HG03558 (cell line): ENCODE data around the gene SNX7.

Experiments
- ATAC-seq: cut with Tn5 transposase; IDR thresholded peaks from one replicate; pipeline ENCODE4 v1.9.1; 2021; ENCODE audit warnings: moderate number of reproducible peaks; ENCODE audit not compliant: unreplicated experiment; ENCODE audit errors: extremely low read depth

The SNX7 gene, protein sequence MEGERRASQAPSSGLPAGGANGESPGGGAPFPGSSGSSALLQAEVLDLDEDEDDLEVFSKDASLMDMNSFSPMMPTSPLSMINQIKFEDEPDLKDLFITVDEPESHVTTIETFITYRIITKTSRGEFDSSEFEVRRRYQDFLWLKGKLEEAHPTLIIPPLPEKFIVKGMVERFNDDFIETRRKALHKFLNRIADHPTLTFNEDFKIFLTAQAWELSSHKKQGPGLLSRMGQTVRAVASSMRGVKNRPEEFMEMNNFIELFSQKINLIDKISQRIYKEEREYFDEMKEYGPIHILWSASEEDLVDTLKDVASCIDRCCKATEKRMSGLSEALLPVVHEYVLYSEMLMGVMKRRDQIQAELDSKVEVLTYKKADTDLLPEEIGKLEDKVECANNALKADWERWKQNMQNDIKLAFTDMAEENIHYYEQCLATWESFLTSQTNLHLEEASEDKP

DNA sequence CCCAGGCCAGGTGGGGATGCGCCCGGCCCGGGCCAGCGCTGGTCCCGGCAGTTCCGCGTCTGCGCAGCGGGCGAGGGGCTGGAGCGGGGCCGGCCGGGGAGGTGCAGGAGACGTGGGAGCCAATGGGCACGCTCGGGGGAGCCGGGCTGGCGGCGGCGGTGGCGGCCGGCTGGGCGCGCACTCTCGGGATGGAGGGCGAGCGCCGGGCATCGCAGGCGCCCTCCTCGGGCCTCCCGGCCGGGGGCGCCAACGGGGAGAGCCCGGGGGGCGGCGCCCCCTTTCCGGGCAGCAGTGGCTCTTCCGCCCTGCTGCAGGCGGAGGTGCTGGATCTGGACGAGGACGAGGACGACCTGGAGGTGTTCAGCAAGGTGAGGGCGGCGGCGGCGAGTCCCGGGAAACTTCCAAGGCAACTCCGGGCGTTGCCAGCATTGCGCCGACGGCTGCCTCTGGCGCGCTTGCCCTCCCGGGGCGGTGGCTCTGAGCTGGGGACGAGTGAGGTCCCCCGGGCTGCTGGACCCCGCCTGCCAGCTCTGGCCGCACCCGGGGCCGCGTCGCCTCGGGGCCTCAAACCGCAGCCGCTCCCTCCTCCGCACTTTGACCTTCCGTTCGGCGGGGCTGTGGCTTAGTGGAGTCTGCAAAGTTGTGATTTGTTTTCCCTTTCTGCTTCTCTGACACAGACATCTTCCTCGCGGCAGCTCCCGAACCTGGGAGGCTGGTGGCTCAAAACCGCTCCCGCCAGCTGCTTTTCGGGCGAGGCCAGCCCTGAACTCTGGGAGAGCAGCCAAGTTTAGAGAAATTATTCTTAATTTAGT lies at the start of gene SNX7:
Gene SNX7 (plus strand): TSS at position 178 of the 812 bp plus-strand sequence. CDS start 11 bp downstream, at position 189.
- no peak for ATAC-seq

GRCh38 chr1:98637316-98637715 lies 24.2 kb upstream of the SNX7 start:
- ATAC-seq = no peak

GRCh38 chr1:98638185-98638584 lies 23.3 kb upstream of the SNX7 start:
- no peak for ATAC-seq

GRCh38 chr1:98644510-98644909 lies 17.0 kb upstream of the SNX7 start:
- no peak for ATAC-seq

GRCh38 chr1:98651116-98651632 lies 10.3 kb upstream of the SNX7 start:
- ATAC-seq = no peak

DNA sequence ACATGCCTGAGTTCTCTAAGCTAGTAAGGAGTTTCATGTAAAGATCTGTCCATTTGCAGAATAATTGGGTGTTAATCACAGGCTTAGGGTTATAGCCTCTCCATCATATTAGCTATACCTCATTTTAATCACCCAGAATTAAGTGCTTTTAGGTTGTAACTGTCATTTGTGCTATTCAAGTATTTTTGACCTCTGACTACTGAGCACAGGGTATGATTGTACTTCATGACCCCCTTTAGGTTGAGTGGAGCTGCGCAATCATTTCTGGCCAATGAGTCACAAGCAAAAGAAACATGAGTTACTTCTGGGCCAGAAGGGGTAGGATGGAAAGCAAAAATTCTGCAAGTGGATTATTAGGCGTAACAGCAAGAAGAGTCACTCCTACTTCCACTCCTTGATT lies 8.4 kb upstream of the SNX7 start:
- no peak for ATAC-seq

GRCh38 chr1:98659879-98660278 lies 1.6 kb upstream of the SNX7 start:
- ATAC-seq = no peak

DNA sequence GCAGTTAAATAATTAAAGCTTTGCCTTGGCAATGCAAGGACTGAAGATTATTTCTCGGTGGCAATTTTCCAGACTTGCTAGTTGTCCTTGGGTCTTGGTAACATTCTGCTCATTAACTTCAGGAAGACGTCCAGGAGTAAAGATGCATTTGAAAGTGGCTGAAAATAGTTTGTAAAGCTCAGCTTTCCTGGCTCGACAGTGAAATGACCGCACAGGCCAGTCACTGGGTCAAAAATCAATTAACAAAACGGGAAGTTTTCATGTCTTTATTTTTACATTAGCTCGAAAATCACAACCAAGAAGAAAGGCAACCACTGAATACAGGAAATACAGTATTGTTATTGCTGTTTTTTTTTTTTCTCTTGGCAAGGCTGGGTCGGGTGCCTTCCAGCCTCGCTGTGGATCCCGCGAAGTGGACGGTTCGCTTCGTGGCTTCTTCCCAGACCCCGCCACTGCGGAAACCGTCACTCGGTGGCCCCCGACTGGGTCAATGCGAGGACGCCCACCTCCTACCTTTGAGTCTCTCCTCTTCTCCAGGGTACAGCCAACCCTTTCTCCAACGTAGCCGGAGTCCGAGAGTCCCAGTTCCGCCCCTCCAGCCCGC lies 479 bp upstream of the SNX7 start:
- no peak for ATAC-seq

DNA sequence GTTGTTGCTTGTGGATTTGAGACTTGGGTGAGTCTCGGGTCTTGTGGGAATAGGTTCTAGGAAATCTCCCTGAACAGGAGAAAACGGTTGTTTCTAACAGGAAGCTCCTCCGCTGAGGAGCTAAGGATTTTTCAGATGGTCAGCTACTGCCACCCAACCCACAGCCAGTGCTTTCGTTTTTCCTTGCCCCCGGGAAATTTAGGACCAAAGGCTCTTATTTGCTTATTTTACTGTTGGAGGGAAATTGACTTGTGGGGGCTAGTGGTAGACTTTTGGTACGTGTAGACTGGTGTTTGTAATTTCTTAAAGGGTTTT lies 792 bp downstream of the SNX7 start:
- no peak for ATAC-seq

GRCh38 chr1:98668733-98669132 lies 7.2 kb downstream of the SNX7 start:
- ATAC-seq = no peak

DNA sequence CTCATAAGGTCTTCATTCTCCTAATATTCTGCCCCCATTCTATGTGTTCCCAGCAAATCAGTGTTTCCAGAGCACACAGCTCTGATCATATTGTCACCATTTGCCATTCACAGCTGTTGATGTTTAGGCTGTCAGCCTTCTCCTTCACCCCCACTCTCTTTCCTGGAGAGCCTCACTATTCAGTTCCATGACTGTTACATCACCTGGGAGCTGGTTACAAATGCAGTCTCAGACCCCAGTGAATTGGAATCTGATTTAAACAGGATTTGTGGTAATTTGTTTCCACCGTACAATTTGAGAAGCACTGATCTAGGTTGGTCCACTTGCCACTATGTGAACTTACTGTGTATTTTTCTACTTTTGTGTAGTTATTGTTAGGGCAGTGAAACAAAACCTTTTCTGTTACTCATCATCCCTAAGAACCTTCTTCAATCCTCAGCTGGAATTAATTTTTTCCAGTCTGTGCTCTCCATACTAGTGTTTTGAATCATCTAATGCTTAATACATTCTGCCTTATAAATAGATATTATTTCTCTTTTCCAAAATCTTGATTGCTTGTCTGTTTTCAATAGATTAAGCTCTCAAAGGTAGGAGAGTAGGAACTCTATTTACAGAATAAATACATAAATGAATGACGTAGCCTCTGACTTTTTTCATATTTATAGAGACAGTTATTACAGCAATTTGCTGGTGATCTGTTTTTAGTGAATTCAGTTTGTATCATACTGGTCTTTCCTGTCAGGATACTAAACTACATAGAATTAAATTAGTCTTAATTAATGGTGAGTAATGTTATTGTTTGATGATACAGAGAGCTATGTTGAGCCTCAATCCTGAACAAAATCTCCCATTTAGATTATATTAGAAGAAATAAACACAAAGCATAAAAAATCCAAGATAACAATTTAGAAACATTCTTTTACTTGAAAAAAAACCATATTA lies 8.1 kb downstream of the SNX7 start:
- no peak for ATAC-seq

- ATAC-seq = no peak
Observed at GRCh38 chr1:98672189-98672588, 10.7 kb downstream of the SNX7 start.

- ATAC-seq = no peak
Observed at GRCh38 chr1:98674075-98674781, 12.7 kb downstream of the SNX7 start.

DNA sequence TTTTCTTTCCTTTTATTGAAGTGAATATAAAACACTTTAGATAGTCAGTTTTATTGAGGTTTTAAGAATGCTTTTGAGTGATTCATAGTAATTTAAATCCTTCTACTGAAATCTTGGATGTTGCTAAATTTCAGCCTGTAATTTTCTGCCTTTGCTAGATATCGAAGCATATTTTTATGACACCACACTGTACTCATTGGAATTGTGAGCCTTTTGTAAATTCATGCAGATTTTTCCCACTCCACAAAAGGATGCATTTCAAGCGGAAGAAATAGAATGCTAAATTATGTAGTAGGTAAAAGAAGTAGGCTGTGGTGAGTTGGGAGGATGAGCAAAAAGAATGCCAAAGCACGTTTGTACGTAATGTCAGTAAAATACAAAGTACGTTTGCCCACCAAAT lies 13.8 kb downstream of the SNX7 start:
- no peak for ATAC-seq

DNA sequence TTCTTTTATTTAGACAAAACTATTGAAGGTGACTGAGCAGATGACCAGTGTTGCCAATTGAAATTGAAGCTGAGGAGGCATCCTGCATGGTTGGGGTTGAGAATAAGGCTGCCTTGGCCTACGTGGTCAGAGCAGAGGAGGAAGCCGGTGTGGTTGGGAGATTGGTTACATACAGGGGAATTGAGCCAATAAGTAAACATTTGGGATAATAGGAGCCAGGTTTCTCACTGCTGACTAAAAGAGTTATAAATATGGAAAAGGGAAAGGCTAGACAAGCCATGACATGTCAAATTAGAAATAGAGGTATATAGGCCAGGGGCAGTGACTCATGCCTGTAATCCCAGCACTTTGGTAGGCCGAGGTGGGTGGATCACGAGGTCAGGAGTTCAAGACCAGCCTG lies 15.8 kb downstream of the SNX7 start:
- no peak for ATAC-seq

DNA sequence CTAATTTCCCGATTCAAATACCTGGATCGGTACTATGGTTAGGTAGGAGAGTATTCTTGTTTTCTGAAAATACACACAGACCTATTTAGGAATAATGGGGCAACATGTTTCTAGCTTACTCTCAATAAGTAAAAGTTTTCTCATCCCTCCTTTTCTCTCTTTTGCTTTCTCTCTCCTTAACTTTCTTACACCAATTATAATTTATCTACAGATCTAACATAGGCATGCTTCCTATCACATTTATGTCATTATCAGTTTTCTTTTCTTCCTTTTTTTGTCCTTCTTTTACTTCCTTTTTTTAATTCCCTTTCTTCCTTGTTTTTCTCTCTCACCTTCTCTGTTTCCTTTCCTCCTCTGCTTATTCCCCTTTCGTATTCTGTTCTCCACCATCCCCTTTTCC lies 20.3 kb downstream of the SNX7 start:
- ATAC-seq = no peak

- ATAC-seq = no peak
Observed at GRCh38 chr1:98688110-98688739, 26.7 kb downstream of the SNX7 start.

GRCh38 chr1:98690576-98690975 lies 29.1 kb downstream of the SNX7 start:
- no peak for ATAC-seq

DNA sequence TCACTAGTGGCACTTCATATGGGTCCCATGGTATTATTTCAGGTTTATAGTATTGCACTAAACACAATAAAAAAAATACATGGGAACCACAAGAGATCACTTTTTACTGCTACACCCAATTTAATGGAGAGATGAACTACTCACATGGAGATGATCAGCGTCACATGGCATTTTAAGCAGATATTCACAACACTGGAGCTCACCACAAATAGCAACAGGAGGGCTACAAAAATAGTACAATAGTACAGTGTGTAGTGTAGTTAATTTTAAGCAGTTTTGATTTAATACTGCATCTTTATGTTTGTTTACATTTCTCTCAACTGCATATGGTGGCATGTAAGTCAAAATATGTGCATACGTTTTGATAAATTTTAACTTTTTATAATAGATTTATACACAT lies 31.0 kb downstream of the SNX7 start:
- no peak for ATAC-seq
